Measurements from ENCODE around the gene USP46.

USP46 gene

GRCh38 chr4:52617336-52618020 lies 41.6 kb downstream of the USP46 start:
- DNase-seq: no peak

- DNase-seq: no peak
Observed at GRCh38 chr4:52614241-52614640, 44.9 kb downstream of the USP46 start.

- DNase-seq: no peak
Observed at GRCh38 chr4:52612341-52612740, 46.8 kb downstream of the USP46 start.

GRCh38 chr4:52611030-52611555 lies 48.0 kb downstream of the USP46 start:
- no peak for DNase-seq

- DNase-seq: no peak
Observed at GRCh38 chr4:52606726-52607125, 52.4 kb downstream of the USP46 start.

GRCh38 chr4:52606040-52606439 lies 53.1 kb downstream of the USP46 start:
- DNase-seq: no peak

- no peak for DNase-seq
Observed at GRCh38 chr4:52604215-52604614, 54.9 kb downstream of the USP46 start.

- no peak for DNase-seq
Observed at GRCh38 chr4:52600275-52600674, 58.8 kb downstream of the USP46 start.

- DNase-seq: no peak
Observed at GRCh38 chr4:52595001-52595400, 64.1 kb downstream of the USP46 start.

GRCh38 chr4:52592287-52592686 lies 66.8 kb downstream of the USP46 start:
- DNase-seq: no peak

GRCh38 chr4:52588771-52589591 lies 70.1 kb downstream of the USP46 start:
- DNase-seq: no peak

GRCh38 chr4:52588097-52588496 lies 71.0 kb downstream of the USP46 start:
- DNase-seq: no peak

- DNase-seq: no peak
Observed at GRCh38 chr4:52586069-52586468, 73.0 kb downstream of the USP46 start.

GRCh38 chr4:52585379-52585778 lies 73.7 kb downstream of the USP46 start:
- no peak for DNase-seq

- DNase-seq: no peak
Observed at GRCh38 chr4:52579602-52580272, 79.4 kb downstream of the USP46 start.

GRCh38 chr4:52578951-52579350 lies 80.2 kb downstream of the USP46 start:
- DNase-seq: no peak

GRCh38 chr4:52577624-52577962 lies 81.5 kb downstream of the USP46 start:
- no peak for DNase-seq

- DNase-seq: no peak
Observed at GRCh38 chr4:52576961-52577623, 82.0 kb downstream of the USP46 start.

- DNase-seq: no peak
Observed at GRCh38 chr4:52576326-52576725, 82.8 kb downstream of the USP46 start.

GRCh38 chr4:52575406-52575805 lies 83.7 kb downstream of the USP46 start:
- DNase-seq: no peak

GRCh38 chr4:52574036-52574435 lies 85.1 kb downstream of the USP46 start:
- DNase-seq: no peak

GRCh38 chr4:52573551-52573950 lies 85.5 kb downstream of the USP46 start:
- no peak for DNase-seq

- no peak for DNase-seq
Observed at GRCh38 chr4:52572936-52573485, 86.1 kb downstream of the USP46 start.
